ENCODE measurements around the gene PCNX4.
"Not testable (repeated sequence)": the region's sequence is repeated elsewhere in the genome, so short reads cannot be mapped to it uniquely, and the experiment has no call there.

PCNX4 gene

DNA sequence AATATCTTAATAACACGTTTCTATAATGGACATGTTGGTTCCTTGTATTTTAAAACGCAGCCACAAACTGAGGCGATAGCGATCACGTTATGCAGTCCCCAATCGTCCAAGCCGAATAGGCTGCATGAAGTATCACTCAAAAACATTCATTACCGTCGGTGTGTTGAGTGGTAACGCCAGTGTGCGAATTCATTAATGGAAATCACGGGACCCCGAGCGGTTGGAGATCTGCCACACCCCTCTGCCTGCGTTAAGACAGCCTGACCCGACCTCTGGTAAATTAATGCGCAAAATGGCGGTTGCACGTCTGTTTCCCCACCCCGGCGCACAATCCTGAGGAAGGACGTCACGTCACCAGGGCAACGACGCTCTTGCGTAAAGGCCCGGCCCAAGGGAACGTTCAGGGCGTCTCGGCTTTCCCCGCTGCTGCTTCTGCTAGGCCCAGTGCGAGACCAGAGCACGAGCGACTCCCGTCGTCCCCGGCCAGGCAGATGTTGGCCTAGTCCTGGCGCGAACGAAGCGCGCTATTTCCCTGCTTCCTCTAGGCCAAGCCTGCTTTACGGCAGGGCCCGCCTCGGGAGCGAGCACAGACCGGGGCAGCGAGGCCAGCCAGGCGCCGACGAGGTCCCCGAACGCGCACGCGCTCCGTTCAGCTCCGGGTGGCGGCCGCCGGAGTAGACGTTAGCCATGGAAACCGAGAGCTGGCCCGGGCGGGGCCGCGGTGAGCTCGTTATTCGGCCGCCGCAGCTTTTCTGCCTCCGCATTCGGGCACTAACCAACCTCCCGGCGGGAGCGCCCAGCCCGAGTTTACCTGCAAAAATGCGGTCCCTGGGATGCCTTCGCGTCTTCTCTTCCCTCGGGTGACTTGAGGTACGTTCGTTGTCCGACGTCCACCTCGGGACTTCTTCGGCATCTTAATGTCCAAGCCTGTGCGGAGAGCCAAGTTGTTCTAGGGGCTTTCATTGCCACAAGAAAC lies at the start of gene PCNX4:
Gene PCNX4, plus strand, starts transcription at position 374 of the 976 bp plus-strand sequence. CDS start 15,716 bp downstream, outside the sequence.
- peak; percentile 96 for DNase-seq

GRCh38 chr14:60047976-60048375 lies 43.7 kb upstream of the PCNX4 start:
- DNase-seq = not testable (repeated sequence)

GRCh38 chr14:60051721-60052221 lies 40.0 kb upstream of the PCNX4 start:
- peak in 1 of 2 donors; percentile 6 for DNase-seq

DNA sequence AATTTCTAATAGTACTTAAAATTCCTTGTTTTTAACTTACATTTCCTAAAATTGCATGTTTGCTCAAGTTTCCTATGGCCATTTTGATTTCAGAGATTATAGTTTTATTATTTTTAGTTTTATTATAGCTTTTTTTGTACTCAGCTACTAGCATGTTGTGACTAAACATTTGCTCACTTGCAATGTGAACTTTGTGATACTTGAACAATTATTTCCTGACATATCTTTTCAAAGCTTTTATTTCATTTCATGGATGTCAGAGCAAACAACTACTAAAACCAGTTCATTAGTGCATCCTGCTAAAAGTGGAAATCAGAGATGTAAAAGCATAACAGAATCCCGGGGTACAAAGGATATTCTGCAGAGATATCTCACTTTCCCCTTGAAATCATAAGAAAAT lies 33.6 kb upstream of the PCNX4 start:
- no peak for DNase-seq

- DNase-seq = no peak
These were observed 30.4 kb upstream of the PCNX4 start for GRCh38 chr14:60061371-60061770.

GRCh38 chr14:60064491-60065072 lies 27.1 kb upstream of the PCNX4 start:
- DNase-seq = peak in 1 of 2 donors; percentile 58

GRCh38 chr14:60067882-60068281 lies 23.8 kb upstream of the PCNX4 start:
- DNase-seq = no peak

DNA sequence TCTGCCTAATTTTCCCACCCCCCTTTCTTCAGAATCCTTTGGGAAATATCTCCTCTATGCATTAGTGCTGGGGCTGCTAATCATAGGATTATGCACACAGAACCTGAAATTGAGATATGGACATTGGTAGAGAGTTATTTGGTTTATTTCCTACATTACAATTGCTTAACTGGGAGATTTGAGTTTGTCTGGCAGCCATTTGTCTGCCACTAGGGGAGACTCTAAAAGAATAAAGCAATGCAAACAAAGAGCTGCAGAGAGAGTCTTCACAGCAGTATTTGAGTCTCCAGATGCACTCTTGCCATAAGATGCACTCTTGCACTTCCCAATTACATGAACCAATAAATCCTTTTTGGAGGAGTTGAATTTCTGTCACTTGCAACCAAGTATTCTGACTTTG lies 12.0 kb upstream of the PCNX4 start:
- no peak for DNase-seq

DNA sequence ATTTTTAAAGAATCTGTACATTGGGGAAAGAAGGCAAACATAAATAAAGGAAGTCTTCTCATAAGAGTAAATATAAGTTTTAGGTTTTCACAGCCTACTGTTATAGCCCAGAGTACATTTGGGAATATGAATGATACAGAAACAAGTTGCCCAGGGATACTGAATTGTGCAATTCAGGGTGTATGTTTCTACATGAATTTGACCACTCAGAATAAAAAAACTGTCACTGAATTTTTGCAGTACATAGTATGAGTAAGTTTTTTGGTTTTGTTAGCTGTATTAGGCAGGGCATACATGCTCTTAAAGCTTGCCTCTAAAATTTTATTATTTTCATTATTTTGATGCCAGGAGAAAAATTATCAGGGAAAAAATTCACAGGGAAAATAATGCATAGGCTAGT lies 6.6 kb upstream of the PCNX4 start:
- no peak for DNase-seq

GRCh38 chr14:60085693-60086092 lies 6.0 kb upstream of the PCNX4 start:
- DNase-seq = no peak

- DNase-seq = no peak
These were observed 4.1 kb upstream of the PCNX4 start for GRCh38 chr14:60087668-60088067.

GRCh38 chr14:60089221-60089620 lies 2.5 kb upstream of the PCNX4 start:
- DNase-seq = no peak

GRCh38 chr14:60090864-60091519 lies 731 bp upstream of the PCNX4 start:
- DNase-seq = peak; percentile 13 to 50

GRCh38 chr14:60092526-60092920 lies 800 bp downstream of the PCNX4 start:
- DNase-seq = peak in 1 of 2 donors; percentile 31

DNA sequence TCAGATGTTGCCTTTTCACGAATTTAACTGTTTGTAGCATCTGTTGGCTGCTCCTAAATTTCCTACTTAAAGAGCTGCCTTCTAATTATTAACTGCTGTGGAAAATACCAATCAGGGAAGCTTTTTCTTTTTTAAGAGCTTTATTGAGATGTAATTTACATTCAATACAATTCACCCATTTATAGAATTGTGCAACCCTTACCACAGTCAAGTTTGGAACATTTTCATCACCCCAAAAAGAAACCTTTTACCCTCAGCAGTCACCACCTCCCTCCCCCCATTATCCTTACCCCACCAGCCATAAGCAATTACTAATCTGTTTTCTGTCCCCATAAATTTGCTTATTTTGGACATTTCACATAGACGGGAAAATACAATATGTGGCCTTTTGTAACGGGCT lies 1.4 kb downstream of the PCNX4 start:
- DNase-seq = no peak

DNA sequence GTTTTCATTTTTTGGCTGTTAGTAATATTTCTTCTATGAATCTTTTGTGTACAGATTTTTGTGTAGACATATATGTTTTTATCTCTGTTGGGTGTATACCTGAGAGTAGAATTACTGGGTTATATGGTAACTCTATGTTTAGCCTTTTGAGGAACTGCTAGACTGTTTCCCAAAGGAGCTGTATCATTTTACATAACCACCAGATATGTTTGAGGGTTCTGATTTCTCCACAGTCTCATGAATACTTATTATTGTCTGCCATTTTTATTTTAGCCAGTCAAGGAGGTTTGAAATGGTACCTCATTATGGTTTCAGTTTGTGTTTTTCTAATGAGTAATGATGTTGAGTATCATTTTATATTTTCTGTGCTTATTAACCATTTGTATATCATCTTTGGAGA lies 1.9 kb downstream of the PCNX4 start:
- DNase-seq = no peak

- DNase-seq = peak in 1 of 2 donors; percentile 17
These were observed 2.7 kb downstream of the PCNX4 start for GRCh38 chr14:60094306-60094897.

DNA sequence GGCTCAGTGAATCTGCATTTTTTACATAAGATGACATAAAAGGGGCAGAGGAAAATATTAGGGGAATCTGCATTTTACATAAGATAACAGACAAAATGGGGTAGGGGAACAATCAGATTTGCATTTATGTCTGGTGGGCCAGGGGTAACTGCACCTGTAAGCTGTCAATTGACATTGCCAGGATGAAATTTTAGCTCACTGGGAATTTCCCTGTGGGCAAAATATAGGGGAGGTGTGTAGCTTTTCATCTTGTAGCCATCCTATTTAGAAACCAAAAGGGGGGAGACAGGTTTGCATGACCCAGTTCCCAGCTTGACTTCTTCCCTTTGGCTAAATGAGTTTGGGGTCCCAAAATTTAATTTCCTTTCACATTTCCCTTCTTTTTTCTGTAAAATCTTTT lies 3.5 kb downstream of the PCNX4 start:
- DNase-seq = no peak

GRCh38 chr14:60095781-60096450 lies 4.2 kb downstream of the PCNX4 start:
- DNase-seq = no peak

GRCh38 chr14:60097974-60098373 lies 6.3 kb downstream of the PCNX4 start:
- DNase-seq = no peak

GRCh38 chr14:60099855-60100254 lies 8.1 kb downstream of the PCNX4 start:
- DNase-seq = not testable (repeated sequence)

GRCh38 chr14:60101786-60102185 lies 10.1 kb downstream of the PCNX4 start:
- no peak for DNase-seq

Measured in CD4-positive, alpha-beta T cell treated with Interferon alpha-2 for 1 hour (primary cell).